GM19328 (cell line): ENCODE data around the gene SCN4A.
A peak's percentile ranks its signal among the peaks of the same experiment; 100 is the strongest.
"Not testable (repeated sequence)": the region's sequence is repeated elsewhere in the genome, so short reads cannot be mapped to it uniquely, and the experiment has no call there.

ENCODE experiments used
- ATAC-seq: cut with Tn5 transposase; IDR thresholded peaks from one replicate; pipeline ENCODE4 v1.9.1; 2021; ENCODE audit warnings: mild to moderate bottlenecking, moderate library complexity; ENCODE audit not compliant: unreplicated experiment

The SCN4A gene

DNA sequence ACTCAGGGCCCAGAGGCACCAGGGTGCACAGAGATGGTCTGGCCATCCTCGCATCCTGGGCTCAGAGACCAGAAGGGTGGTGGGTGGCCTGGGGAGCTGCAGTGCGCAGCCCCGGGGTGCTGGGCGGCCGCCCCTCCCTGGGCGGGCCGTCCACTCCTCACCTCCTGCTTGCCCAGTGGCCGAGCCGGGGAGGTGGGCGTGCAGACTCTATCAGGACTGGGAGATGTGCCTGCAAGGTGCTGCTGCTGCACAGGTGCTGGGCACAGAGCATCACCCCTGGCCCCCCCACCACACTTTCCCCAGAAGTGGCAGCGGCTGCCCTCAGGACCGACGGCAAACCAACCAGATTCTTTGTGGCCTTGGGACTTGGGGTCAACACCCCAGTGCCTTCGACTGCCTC lies at the start of gene SCN4A:
TSS of gene SCN4A (minus strand) at position 123 of the 400 bp plus-strand sequence. CDS start at position 46, 77 bp downstream.
- ATAC-seq: no peak

DNA sequence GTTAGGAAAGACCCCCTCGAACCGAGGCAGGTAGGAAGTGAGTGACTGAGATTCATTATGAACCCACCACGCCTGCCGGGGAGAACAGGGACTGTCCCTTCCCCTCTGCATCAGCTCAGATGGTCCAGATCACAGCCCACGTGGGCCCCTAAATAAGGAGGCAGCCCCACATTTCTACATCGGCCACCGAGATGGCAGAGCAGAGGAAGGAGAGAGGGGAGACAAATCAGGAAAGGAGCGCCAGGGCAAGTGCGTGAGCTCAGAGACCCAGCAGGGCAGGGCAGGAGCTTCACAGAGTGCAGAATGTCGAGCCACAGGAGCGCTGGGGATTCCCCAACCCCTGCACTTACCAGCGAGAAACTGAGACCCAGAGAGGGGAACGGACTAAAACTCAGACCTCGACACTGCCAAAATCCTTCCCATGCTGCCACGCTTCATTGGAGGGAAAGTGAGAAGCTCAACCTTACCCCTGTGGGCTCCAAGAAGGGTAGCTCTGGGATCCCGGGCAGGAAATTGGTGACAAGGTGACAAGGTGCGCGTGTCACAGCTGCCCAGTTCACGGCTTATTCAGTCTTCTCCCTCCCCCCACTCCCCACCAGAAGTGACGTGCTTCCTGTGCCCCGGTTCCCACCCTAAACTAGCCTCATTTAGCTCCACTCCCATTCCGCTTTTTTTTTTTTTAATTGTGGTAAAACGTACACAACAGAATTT lies 47.5 kb upstream of the SCN4A start, which contains the start of gene ICAM2:
TSS of gene ICAM2 (minus strand) at position 578 of the 711 bp plus-strand sequence. CDS start 13,942 bp downstream, outside the sequence.
- peak; percentile 48 for ATAC-seq

DNA sequence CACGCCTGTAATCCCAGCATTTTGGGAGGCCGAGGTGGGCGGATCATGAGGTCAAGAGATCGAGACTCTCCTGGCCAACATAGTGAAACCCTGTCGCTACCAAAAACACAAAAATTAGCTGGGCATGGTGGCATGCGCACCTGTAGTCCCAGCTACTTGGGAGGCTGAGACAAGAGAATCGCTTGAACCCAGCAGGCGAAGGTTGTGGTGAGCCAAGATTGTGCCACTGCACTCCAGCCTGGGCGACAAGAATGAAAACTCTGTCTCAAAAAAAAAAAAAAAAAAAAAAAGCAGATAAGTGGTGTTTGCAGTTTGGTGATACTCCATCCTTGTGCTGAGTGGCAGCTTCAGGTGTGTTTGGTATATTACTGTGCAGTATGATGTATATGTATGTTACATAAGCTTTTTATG lies 46.8 kb upstream of the SCN4A start:
- not testable (repeated sequence) for ATAC-seq

DNA sequence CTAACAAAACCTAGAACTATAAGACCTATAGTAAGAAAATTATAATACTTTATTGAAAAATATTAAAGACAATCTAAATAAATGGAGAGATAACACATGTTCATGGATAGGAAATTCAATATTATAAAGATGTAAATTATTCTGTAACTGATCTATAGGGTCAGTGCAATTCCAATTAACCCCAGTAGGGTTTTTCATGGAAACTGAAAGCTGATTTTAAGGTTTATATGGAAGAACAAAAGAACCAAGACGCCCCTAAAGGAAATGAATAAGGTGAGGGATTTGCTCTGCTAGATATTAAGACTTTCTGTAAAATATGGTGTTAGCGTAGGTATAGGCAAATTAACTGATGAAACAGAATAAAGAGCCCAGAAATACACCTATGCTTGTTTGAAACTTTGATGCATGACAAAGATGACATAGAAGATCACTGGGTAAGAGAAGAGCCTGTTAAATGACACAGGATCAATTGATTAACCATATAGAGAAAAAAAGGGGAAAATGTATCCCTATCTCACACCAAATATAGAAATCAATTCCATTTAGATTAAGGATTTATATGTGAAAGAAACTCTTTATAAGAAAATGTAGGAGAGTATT lies 44.8 kb upstream of the SCN4A start:
- ATAC-seq: no peak

DNA sequence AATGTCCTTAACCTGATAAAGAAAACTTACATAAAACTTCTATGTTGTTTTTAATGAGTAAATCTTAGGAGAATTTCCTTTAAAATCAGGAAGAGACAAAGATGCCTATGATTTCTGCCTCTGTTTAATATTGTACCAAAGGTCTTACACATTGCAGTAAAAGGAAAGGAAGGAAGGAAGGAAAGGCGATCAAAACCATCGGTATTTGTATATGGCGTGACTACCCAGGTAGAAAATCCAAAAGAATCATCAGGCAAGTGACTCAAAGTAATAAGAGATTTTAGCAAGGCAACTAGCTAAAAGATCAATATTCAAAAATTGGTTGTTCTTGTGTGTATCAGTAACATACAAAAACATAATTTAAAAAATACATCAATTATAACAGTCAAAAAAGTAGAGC lies 44.3 kb upstream of the SCN4A start:
- ATAC-seq: no peak

DNA sequence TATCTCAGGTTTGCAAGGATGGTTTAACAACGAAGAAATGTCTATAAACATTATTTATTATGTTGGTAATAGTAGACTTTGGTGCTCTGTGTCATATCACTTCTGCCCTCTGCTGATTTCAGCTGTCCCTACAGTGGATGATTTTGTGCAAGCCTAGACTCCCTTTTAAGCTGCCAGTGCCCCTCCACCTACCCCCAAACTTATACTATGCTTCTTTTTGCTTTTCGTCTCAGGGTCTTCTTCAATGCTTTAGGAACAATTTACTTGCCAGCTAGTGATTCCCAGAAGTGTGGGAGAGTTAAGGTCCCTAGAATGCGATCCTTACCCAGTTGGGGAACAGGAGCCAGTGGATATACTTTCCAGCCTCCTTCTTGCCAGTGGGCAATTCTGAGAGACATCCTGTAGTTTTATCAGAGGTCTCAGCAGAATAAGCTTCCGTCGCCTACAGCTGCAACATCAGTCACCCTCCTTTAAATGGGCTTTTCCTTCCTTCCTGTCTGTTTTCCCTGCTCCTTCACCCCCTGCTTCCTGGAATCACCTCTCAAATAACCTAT lies 43.6 kb upstream of the SCN4A start:
- no peak for ATAC-seq

DNA sequence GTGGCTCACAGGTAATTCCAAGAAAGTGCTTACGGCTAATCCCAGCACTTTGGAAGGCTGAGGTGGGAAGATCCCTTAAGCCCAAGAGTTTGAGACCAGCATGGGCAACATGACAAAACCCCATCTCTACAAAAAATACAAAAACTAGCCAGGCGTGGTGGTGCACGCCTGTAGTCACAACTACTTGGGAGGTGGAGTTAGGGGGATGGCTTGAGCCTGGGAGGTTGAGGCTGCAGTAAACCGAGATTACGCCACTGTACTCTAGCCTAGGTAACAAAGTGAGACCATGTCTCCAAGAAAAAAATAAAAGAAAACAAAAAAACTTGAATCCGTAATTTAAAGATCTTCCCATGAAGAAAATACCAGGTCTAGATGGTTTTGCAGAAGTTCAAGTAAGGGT lies 42.7 kb upstream of the SCN4A start:
- no peak for ATAC-seq

DNA sequence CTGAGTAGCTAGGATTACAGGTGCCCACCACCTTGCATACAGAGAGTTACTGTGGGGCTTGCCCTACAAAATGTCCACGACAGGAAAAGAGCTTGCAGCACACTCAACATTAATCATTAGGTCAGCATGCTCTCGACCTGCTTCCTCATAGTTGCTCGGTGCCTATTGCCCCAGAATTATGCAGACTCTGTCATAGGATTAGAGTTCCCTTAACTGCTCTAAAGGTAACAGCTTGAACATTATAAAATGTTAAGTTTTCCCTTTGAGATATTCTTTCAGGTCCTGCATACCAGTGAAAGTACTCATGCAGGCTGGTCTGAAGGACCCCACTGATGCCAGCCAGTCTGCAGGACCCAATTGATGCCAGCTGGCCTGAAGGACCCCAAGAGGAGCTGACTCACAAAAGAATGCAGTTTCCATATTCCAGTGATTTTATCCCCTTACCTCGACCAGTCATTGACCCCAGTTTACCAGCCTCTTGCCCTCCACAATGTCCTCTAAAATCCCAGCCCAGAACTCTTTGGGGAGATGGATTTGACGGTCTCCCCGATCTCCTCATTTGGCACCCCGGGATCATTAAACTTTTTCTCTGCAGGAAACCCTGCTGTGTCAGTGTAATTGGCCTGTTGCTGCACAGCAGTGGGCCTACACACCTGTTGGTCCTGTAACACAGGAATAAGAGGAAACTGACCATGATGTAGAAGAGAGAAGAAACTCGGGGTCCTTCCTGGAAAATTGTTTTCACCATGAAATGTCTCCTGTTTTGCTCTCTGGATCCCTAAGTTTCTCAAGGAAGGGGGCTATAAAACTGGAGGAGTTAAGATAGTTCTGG lies 37.1 kb upstream of the SCN4A start:
- no peak for ATAC-seq

DNA sequence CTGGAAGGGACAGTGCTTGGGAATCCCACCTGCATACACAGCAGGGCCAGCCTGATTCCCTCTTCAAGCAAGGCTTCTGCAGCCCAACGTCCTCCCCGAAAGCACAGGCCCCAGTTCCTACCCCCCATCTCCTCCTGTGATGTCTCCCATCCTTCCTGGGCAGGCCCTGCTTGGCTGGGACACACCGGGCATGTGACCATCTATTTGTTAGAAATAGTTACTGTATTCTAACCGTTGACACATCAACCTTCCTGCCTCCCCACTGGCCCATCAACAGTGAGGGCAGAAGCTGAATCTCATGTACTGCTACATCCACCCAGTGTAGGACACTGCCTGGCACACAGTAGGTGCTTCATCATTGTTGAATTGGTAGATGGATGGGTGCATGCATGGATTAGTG lies 36.1 kb upstream of the SCN4A start:
- ATAC-seq: no peak

DNA sequence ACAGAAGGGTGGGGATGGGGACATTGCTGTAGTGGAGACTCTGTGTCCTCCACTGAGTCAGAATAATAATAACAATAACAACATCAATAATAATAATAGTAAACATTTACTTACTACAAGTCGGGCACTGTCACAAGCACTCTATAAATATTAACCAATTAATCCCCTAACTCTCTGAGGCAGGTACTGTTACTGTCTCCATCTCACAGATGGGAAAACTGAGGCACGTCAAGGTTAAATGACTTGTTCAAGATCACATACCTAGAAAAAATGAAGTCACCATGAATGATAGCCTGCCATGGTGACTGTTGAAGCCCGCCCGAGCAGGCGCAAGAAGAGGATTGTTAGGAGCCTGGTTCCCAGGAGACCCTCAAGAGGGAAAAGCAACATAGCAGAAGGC lies 35.6 kb upstream of the SCN4A start:
- no peak for ATAC-seq

DNA sequence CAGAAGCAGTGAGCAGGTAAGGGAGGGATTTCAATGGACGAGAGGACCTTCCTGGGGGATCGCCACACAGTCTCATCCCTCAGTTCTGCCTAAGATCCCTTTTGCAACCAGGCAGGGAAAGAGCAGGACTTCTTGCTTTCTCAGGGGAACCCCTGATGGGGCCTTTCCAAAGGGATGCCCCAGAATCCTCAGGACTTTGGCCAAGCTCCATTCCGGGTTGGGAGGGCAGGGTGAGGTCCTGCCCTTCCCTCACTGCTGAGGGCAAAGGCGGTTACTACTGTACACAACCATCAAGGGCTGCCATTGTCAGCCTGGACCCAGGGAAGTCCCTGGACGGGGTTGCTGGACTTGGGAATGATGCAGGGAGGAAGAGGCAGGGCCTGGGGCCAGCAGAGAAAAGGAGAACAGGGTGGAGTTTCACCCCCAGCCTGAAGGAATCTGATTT lies 35.1 kb upstream of the SCN4A start:
- ATAC-seq: no peak

DNA sequence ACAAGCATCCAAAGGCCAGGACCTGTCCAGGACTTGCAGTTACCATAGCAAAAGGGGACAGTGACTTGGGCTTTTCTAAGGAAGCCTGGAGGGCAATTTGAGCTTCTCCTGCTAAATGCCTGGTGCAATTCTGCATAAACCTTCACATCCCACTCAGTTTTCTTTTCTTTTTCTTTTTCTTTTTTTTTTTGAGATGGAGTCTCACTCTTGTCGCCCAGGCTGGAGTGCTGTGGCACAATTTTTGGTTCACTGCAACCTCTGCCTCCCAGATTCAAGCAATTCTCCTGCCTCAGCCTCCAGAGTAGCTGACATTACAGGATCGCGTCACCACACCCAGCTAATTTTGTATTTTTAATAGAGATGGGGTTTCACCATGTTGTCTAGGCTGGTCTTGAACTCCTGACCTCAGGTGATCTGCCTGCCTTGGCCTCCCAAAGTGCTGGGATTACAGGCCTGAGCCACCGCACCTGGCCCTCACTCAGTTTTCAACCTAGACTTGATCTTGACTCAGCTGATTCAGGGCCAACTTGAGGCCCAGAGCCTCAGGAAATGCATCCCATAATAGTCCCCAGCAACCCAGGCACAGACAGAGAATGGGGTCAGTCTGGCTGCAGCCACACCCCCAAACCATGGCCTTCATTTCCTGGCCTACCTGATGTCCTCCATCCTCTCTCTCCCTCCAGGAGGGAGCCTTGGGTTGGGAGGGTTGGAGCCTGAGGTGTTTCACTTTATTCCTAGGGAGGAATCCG lies 34.5 kb upstream of the SCN4A start:
- not testable (repeated sequence) for ATAC-seq

DNA sequence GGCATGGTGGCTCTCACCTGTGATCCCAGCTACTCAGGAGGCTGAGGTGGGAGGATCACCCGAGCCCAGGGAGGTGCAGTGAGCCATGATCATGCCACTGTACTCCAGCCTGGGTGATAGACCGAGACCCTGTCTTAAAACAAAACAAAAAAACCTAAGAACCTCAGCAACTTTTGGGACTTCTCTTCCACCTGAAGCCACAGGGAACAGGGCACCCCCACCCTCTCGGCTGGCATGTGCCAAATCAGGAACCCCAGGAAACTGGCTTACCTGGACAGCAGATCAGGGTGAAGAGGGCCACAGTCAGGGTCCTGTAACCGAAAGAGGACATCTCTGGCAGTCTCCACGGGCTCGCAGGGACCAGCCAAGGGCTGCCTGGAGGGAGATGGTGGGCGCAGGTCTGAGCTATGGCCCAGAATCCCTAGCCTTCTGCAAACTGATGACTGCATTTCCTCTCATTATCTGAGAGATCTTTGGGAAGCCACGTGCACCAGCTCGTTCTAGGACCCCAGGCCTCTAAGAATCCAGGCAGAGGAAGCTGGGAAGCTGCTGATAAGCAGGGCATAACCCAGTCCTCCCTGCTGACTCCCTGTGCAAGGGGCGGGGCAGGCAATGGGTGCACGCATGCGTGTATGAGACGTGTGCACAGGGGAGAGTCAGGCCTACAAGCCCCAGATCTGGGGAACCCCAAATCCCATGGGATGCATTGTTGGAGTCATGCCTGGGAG lies 33.8 kb upstream of the SCN4A start:
- no peak for ATAC-seq

DNA sequence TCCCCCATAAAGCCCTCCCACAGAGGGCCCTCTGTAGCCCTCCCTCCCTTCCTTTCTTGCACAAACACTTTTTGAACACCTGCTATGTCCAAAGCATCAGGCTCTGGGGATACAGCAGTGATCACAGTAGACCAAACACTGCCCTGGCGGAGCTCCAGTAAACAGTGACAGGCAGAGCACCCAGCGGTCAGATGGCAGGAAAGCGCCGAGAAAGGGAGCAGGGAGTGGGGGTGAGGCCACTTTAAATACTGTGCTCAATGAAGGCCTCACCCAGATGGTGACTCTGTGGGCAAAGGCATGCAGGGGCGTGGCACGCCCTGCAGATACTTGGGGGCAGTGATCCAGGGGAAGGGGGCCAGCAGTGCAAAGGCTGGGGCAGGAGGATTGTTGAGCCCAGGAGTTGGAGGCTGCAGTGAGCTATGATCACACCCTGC lies 33.0 kb upstream of the SCN4A start:
- no peak for ATAC-seq

DNA sequence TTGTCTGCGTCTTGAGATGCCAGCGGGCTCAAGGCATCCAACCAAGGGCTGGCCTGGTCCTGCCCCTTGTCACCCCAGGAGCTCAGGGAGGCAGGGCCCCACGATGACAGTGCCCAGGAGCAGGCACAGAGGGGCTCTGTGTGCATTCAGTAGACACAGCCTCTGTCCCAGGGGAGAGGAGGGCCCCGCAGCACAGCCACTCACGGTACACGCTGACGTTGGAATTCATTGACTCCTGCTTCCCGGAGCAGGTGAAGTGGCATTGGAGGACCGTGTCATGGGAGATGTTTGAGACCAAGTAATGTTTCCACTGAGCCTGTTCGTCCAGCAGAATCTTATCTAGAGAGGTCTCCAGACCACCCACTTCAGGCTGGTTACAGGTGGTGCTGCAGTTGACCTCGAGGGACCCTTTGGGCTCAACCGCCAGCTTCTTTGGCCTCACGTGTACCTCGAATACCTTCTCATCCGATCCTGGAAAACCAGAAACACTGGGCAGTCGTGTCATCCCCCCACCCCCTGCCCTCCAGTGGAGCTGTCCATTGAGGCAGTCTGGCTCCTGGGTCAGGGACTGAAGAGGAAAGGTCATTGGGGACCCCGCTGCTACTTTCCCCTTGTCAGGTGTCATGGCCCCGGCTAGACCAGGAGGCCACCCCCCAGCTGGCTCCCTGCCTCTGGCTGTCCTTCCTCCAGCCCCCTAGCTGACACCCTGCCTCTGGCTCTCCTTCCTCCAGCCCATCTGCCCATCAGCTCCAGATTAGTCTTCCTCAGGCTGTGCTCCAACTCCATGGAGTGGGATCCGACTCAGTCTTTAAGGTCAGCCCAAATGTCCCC lies 32.4 kb upstream of the SCN4A start:
- ATAC-seq: no peak

DNA sequence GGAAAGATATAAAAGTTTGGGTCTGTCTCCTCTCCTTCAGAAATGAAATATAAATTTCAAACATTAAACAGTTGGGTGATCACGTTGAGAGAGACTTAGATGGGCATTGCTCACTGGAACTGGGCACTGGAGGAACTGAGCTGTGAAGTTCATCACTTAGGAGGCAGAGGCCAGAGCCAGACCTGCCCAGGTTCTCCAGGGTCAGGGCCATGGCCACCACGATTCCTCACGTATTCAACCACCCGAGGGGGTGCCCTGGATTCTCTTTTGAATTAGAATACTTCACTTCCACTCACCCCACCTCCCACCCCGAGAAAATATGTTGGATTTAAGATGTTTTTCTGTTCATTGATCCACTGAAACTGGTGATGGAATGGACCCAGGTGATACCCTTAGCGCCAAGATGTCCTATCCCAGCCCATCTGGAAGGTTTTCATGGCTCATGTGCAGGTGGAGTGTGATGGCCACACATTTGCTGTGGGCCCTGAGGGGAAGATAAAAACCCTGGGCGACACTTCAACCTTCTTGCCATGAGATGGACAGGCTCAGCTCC lies 31.6 kb upstream of the SCN4A start:
- no peak for ATAC-seq

DNA sequence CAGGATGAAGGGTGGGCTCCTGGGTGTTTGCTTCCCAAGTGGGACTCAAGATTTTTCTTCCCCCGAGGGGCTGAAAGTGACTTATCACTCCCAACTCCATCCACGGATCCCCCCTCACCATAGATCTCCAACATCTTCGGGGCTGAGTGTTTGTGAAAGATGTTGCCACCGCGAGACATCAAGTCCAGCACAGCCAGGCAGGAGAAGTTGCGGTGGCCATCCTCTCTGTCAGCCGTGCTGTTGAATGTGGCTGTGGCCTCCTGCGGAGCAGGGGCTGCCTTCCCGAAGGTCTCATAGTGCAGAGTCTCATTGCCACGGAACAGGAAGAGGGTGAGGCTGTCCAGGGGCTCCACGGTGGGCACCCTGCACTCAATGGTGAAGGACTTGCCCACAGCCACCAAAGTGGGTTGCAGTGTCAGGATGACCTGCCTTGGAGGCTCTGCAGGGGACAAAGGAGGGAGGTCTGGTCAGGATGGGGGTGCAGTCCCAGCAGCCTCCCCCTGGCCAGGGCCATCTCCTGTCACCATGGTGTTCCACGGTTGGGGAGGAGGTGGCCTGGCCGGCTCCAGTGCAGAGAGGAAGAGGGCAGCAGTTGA lies 30.9 kb upstream of the SCN4A start:
- no peak for ATAC-seq
